Glomerular endothelial cell (primary cell): ENCODE data around the gene CELF2. TPM values are rescaled to one million over a fixed set of nuclear protein-coding genes. Genes with fewer than 3 reads are reported as not detected.

Source experiments
- DNase-seq: peaks from one replicate; pipeline ENCODE4 v3.0.0-alpha.2; 2011; ENCODE audit warnings: low read depth, low spot score; ENCODE audit errors: extremely low read depth
- total RNA-seq: library from RNA; depleted of rRNA; stranded (reverse); fragments of >200 nt; gene quantifications from 2 replicates; pipeline ENCODE4 v1.2.3, GENCODE V29; 2015

Gene CELF2
- total RNA-seq, 1 donor from 2014 or later = 31.3 TPM

DNA sequence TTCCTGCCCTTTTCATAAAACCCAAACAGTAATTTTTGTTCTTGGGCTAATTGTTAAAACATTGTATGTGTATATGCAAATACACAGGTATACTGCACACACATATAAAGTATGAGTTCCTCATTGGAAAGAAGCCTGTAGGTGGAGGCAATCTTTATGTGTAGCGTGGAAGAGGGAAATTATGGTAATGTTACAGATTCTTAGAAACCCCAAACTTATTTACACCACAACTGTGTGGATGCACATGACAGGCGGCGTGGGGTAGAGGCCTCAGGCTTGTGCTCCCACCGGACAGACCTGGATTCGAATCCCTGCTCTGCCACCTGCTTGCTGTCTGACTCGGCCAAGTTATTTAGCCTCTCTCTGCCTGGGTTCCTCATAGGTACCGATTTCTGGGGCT lies 223.0 kb downstream of the CELF2 start:
- DNase-seq = no peak

DNA sequence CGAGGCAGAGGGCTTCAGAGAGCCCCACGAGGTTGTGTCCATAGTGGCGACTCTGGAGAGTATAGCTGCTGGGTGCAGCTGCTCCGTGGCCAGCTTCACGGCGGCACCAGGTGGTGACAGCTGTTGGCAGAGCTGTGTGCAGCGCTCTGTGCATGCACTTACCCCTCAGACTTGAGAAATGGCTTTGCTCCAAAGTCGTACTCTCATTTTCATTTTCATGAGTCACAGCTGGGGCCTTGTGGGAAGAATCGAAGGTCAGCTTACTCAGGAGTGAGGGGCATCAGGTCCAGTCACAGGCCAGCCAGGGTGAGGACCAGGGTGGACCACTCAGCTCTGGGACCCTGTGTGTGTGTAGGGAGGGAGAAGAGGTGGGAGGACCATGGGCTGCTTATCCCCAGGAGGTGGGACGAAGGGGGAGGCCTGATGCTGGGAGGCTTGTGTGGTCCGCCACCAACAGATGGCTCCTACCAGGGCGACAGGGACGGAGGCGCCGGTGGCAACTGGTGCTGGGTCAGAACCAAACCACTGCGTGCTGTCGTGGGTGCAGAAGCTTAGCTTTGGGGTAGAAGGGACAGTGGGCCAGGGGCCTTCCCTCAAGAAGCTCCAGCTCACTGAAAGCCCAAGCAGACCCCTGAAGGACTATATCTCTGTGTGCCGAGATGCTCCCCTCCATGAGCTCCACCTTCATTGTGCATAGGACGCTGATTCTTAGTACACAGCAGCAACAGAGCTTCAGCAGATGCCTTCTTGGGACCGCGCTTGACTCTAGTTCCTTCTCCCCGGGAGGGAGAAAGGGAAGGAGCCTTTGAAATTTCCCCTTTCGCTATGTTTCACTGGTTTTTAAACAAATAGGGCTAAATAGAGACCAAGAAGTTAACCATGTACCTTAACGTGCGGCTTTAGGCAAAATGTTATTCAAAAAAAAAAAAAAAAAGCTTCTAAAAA lies 225.0 kb downstream of the CELF2 start:
- no peak for DNase-seq

DNA sequence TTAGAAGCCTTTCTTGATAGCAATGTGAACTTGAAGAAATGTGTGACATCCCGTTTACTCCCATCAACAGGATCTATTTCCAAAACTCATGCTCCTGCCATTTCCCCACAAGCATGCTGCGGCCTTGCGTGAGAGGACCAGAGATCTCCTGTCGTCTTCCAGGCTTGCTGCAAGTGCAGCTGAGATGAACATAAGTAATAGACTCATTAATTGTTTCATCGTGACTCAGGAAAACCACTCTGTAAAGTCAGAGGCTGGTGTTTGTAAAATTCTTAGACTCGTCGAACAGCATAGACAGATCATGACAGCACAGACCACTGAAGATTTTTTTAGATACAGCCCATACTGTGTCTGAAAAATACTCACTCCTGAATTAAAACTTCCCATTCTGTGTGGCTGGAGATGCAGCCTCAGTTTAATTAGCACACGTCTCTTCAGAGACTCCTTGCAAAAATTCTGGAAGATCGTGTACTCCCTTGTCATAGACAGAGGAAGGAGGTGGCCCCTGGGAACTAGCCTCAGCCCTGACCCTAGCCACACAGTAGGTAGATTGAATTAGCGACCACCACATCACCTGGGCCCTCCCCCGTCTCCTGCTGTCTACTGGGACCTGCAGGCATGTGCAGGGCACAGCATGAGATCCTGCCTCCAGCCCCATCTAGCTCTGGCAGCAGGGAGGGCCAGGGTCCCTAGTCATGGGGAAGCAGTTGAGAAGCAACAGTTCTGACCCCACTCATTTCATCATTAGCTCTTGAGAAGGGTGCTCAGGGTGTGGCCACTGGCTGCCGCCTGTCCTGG lies 226.0 kb downstream of the CELF2 start:
- no peak for DNase-seq

DNA sequence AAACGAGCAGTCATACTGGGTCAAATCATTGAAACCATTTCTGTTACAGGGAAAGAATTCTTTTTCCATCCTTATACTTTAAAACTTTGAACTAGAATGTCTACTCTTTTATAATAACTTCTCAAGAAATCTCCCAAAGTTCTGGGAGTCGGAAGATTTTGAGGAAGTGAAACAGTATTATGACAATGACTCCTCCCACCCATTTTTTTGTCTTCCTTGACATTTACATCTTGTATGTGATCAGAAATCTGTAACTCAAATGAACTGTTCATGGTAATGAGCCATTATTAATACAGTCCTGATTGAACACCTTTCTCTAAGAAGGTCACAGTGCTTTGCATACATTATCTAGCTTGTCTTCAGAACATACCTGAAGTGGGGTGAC lies 227.4 kb downstream of the CELF2 start:
- no peak for DNase-seq

DNA sequence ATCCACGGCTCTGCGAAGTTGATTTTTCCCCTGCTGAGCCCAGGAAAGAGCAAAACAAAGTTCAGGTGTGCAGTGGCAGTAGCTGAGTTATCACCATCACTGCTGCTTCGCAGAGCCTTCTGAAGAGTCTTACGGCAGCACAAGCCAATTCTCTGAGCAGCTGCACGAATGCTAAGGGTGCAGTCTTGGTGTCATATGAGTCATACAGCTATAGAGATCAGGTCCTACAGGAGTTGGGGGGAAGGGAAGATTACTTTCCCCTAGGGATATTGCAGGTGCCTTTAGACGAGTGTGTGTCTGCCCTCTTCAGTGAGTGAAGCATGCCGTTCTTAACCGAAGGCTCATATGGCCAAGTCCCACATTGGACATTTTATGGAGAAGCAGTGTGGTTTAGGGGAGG lies 227.8 kb downstream of the CELF2 start:
- no peak for DNase-seq

DNA sequence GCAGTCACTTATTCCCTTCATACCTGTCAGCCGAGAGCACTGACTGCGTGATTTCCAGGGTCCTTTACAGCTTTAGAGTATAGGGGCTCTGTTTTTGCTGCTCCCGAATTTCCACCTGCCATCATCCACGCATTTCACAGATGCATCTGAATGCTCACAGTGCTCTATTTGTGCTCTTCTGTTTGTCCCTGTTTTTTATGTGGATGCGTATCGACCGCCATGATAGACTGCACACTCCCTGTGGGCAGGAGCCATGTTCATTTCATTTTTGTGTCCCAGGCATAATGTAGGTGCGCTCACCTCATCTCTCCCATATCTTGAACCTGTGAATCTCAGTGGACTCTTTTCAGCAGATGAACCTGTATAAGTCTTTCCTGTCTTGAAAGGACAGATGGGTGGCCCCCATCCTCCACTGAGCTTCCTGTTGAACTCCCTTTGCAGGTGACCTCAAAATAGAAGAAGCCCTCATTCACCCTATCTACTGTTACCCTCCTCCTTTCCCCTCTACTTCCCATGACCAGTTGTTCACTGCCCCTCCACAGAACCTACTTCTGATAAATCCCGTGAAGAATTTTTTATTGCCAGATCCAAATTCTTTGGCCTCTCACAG lies 228.4 kb downstream of the CELF2 start:
- DNase-seq = no peak

DNA sequence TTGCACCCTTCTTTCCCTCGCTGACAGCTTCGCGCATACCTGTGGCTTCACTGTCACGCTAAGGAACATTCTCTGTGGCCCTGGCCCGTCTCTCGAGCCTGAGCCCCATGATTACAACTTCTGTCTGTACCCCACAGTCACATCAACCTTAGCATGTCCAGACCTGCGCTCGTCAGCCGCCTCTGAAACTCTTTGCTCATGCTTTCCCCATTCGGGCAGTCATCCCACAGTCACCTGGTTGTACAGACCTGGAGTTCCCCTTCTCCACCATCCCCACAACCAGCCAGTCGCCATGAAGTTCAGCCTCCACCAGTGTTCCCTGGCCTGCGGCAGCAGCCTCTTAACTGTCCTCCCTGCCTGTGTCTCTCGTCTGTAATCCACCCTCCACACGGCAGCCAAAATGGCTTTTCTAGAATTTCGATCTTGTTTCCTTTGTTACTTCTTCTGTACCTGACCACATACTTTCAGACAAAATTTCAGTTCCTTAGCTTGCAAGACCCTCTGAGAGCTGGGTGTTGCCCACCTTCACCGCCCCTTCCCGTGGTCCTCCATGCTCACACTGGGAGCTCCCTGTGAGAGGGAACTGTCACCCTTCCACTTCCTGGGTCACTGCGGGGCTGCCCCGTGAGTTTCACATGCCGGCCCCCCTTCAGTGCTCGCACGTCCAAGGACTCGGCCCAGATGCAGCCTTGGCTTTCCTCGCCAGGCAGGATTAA lies 229.2 kb downstream of the CELF2 start:
- no peak for DNase-seq

DNA sequence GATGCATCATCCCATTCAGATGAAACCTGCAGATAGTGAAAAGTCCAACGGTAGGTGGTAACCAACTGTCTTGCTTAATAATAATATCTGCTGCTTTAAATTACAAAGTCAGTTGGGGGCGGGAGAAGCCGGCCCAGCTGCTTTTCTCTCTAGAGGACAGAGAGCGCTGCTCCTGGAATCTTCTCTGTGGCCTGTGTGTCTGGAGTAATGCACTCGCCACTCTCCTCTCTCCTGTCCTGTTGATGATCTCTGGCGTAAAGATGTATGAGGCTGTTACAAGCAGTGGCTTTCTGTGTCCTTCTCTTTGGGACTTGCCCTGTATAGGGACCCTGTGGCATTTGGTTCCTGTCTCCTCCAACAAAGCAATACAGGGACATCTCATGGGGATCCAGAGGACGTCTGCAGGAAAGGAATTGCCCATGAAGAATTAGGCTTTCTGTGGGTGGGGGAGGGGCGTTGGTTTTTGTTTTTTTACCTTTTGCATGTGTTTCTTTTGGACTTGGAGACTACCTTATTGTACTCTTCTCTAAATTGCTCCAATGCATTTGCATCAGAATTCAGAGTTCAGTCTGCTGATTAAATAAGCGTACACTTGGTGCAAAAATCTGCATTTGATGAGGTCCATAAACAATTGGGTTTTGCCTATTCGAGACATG lies 231.6 kb downstream of the CELF2 start:
- DNase-seq = no peak

DNA sequence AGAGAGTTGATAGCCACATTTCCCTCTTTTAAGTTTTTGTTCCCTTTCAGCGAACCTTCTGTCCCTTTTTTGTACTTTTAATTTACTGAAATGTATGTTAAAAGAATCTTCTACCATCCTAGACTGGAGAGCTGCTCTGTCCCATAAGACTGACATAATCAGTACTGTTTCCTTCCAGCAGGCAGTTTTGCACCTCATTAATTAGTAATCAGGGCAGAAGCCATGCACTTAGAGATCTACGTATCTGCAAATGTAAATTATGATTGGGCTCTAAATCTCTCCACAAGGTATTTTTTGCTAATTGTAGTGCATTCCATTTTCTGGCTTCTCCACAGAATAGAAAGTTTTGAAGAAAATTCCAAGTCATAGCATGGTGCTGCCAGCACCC lies 232.1 kb downstream of the CELF2 start:
- no peak for DNase-seq

DNA sequence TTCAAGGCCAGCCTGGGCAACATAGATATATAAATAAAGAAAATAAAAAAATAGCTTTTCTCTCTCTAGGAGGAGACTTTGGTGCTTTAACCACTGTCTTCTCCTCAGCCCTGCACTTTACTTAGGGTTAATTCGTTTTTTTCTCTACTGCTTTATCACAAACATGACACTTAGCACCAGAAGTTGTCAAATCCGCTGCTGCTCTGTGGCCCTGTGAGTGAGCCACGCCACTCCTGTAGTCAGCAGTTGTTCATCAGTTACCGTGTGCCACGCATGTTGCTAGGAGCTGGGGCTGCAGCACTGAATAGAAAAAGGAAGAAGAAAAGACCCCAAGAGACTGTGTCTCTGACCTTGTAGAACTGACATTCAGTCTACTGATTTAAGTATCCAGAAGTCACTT lies 232.6 kb downstream of the CELF2 start:
- no peak for DNase-seq

DNA sequence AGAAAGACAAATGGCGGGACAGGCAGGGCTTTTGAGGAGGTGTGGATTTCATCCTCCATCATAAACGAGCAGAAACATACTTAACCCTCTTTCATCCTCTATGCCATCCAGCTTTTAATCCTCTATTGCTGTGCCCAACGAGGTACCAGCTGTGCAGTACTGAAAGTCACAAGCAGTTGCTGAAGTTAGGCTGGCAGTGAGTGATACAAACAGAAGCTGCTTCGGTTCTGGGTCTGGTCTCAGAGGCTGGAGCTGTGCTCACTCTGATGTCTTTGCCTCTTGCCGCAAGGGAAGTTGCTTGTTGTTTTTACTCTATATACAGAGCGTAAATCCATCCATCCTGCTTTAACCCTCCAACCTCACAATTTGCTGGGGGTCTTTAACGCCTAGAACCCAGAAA lies 235.2 kb downstream of the CELF2 start:
- DNase-seq = no peak

DNA sequence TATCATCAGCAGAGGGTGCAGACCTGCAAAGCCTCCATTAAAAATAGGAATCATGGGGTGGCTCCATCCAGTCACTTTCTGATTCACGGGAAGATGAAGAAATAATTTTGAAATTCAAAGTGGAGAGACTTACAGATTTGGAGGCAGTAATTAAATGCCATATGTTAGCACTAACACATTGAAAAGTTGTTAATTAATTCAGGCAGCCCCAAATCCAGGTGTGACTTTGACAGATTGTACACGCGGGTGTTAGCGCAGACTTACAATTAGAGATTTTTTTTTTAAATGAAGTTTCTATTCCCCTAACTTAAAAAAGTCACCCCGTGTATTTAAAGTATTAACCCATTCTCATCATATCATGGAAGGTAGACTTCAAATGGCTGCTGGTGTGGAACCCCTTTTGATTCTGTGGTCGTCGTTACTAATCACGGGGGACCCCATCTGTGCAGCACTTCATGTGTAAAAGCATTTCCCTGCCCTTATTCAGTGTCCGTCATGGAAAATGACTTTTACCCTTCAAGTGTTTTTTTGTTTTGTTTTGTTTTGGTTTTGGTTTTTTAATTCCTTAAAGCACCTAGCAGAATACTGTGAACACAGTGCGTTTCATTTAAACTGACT lies 235.8 kb downstream of the CELF2 start:
- DNase-seq = no peak

DNA sequence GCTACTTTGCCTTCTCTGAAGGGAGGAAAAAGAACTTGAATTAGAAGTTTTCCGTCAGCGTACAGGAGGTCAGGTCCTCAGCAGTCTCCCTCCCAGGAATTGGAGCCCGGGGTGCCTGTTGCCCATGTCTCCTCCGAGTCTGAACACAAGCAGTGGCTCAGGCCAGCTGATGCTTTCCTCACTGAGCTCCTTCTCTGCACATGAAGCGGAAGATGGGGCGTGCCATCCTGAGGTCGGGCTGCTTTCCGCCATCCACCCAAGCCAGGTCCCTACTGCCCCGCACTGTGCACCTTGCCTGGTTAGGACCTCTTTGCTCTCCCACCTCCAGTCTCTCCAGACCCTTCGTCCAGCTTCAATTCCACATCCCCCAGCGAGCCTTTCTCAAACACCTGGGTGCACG lies 237.5 kb downstream of the CELF2 start:
- no peak for DNase-seq

DNA sequence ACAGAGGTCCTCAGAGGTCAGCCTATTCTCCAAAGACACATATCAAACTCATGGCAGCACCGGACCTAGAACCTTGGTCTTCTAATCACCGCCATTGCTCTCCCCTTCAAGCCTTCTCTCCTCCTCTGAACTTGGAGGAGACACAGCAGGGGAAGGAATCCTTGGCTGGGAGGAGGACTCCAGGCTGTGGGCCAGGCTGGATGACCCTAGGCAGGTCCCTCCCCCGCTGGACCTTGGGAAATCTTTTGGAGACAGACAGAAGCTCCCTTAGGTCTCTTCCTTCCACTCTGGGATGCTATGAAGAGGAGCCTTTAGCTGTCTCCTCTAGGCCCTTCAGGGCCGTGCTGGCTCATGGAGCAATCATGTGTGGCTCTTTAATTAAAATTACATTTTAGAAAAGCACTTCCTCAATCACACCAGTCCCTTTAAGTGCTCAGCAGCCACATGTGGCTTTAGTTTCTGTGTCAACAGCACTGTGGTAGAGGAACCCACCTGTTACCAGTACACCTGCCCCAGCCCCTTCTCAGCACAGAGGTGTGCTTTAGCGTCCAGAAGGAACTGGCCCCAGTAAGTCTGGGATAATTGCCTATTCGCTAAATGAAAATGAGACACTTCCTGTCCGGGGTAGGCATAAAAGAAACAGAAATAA lies 238.2 kb downstream of the CELF2 start:
- no peak for DNase-seq

DNA sequence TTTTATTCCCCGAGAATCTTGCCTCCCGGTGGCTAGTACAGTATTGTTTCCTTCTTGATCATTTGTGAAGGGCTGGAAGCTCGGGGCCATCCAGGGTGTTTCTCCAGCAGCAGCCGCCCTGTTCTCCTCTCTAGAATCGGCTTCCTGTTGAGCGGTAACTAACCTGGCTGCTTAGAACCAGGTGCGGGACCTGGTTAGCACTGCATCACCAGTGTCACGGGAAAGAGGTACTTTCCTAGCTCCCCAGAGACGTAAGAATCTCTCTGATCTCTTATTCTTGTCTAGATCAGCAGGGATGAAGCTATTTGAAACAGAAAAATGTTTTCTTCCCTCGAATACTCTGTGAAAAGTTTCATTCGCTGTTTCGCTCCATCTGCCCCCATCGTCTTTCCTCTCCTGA lies 239.2 kb downstream of the CELF2 start:
- no peak for DNase-seq

DNA sequence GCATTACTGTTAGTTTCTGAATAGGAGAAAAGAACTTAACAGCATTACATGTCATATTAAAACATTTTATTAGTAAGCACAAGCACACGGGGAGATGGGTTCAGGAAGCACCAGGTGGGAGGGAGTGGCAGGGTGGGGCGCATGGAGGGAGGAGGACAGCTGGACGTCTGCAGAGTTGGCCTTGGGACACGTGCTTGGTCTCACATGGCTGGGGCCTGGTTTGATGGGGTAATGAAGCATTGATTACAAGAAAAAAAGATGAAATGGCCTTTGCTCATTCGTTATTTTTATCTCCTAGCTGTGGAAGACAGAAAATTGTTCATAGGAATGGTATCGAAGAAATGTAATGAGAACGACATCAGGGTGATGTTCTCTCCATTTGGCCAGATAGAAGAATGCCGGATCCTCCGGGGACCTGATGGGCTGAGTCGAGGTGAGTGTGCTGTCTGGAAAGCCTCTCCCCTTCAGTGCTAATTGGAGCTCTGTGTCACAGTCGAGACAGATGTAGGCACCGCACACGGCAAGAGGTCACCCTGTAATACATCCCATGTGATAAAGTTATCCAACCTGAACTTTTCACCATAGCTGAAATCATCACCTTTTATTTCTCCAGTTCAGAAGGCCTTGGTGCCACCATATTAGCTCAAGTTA lies 239.9 kb downstream of the CELF2 start:
- no peak for DNase-seq

DNA sequence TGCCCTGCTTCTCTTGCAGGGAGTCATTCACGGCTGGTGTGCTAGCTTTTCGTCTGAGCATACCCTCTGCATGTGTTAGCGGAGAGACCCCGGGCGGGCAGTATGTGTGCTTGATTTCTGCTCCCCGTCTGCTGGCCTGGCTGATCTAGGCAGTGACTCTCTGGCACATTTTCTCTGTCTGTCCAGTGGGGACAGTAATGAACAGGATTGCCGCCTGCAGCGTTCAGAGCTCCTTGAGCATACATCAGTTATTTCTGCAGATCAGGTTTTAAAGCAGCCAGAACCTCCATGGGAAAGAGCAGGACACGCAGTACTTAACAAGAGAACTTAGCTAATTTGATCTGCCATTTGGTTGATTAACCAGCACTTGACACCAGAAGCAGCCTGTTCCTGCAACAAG lies 242.5 kb downstream of the CELF2 start:
- DNase-seq = no peak

DNA sequence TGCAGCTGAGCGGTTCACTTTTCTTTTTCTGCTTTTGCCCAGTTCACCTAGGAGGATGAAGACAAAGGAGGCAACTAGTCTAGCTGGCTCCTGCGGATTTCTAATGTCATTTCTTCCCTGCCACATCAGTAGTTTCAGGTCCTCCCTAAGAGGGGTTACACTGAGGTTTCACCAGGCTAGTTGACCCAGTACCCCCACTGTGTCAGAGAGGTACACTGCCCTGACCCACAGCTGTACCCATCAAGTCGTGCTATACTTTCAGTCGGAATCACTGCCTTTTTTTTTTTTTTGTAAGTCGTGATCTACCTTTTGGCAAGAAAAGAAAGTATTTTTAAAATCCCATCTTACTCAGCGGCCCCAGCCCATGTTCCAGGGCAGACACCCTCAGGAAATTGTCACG lies 243.5 kb downstream of the CELF2 start:
- DNase-seq = no peak
